NCI-H1092 (cell line): Measurements from ENCODE around the gene RFXANK.
A peak's percentile ranks its signal among the peaks of the same experiment; 100 is the strongest.
"Not testable (repeated sequence)": the region's sequence is repeated elsewhere in the genome, so short reads cannot be mapped to it uniquely, and the experiment has no call there.

Experiments
- DNase-seq: peaks from one replicate; lab custom pipeline; 2025; lab: John Stamatoyannopoulos, UW

Gene RFXANK

DNA sequence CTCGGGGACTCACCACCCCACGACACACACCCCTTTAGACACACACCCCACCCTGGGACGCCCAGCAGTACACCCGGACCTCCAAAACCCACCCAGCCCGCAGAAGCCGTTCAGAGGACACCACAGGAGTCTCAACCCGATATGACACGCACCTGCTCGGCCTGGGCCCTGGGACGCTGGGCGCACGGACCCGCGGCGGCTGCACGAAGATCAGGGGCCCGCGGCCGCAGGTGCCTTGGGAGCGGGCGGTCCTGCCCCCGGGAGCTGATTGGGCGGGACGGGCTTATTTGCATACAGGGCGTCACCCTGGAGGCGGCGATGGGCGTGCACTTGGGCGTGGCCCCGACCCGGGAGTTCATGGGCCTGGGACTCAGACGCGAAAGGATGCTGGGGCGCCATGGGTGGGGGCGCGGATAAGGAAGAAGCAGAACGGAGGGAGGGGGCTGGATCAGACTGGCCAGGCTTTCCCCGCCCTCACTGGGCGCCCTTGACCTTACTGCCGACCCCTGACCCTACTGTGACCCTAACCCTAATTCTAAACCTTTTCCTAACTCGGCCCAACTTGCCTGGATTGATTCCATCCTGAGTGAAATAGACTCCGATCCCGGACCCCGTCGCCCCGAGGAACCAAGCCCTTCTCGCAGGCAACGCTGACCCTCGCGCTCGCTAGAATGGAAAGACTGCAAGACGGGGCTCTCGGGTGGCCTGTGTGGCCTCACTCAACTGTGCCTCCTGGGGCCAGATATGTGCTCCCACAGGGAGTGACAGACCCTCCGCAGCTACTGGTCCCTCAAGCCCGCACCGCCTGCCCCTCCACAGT lies 21.8 kb upstream of the RFXANK start, which contains the start of gene MEF2B:
TSS of gene MEF2B (minus strand) at position 211 of the 820 bp plus-strand sequence. CDS start 19,528 bp downstream, outside the sequence.
- peak; percentile 42 for DNase-seq

DNA sequence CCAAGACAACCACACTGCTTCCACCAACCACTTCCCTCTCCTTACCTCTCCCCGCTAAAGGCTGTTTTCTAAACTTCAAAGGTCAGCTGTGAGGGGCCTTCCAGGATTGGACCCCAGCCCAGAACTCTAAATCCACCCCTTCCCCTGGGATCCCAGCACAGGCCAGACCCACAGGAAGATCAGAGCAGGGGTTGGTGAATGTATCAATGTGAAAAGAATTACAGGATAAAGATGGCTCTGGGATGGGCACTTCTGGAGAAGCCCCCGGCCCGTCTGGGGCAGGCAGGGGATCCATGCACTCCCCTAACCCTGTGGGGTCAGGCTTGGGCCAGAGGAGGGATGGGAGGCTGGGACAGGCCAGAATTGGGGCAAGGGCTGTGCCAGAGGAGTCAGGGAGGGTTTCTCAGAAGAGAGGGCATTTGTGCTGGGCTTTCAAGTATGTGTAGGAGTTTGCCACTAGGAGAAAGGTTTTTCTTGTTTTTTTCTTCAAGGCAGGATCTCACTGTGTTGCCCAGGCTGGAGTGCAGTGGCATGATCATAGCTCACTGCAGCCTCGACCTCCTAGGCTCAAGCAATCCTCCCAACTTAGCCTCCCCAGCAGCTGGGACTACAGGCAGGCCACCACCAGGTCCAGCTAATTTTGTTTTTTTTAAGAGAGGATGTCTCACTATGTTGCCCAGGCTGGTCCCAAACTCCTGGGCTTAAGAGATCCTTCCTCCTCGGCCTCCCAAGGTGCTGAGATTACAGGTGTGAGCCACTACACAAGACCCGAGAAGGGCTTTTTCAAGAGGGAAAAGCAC lies 21.0 kb upstream of the RFXANK start:
- DNase-seq, result no peak

DNA sequence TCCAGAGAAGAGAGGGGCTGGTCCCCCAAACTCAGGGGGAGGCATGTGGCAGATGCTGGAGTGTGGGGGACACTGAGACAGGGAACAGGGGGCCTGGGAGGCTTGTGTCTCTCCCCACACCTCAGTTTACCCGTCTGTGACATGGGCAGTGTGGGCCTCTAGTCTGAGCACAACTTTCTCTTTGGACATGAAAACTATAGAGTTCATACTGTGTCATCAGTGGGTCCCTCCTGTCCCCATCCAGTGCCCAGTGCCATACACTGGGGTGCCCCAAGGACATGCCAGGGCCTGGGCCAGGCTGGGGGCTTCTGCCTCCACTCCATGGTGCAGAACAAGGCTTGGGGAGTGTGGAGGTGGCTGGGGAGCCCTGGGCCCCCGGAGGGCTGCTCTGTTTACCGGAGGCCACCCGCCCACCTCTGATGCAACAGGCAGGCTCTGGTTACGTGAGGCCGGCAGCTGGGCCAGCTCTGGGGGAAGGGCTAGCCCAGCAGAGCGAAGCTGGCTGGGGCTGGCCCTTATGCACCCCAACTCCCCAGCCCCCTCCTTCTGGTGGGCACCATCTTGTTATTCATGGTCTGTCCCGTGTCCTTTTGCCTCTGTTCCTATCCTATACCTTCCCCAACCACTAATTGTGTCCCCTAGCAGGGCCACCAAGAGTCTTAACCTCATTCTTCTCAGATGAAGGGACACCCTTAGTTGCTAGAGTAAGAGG lies 20.1 kb upstream of the RFXANK start:
- no peak for DNase-seq

DNA sequence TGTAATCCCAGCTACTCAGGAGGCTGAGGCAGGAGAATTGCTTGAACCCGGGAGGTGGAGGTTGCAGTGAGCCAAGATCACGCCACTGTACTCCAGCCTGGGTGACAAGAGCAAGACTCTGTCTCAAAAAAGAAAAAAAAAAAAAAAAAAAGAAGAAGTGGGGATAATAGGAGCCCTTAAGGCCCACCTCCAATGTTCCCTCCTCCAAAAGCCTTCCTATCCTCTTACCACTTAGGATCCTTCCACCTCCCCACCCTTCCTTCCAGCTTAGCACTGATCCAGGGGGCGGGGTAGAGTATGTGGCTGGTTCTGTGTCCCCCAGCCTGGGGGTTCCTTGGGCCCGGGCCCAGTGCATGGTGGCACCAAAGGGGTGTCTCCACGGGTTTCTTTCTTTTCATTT lies 18.8 kb upstream of the RFXANK start:
- DNase-seq, result not testable (repeated sequence)

DNA sequence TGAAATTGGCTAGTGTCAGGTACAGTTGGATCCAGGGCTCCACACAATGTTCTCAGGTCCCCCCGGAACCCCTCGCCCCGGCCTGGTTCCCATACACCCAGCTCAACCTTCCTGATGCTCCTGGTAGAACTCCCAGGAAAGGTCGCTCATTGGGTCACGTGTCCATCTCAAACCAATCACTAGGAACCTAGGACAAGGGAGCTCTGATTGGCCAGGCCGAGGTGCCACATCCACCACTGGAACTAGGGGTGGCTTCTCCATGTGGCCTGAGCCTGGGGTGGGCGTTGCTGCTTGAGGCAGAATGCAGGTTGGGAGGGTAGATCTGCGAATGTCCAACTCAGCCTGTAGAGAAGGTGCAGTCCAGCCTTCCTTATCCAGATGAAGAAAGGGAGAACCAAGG lies 15.1 kb upstream of the RFXANK start:
- DNase-seq, result no peak

DNA sequence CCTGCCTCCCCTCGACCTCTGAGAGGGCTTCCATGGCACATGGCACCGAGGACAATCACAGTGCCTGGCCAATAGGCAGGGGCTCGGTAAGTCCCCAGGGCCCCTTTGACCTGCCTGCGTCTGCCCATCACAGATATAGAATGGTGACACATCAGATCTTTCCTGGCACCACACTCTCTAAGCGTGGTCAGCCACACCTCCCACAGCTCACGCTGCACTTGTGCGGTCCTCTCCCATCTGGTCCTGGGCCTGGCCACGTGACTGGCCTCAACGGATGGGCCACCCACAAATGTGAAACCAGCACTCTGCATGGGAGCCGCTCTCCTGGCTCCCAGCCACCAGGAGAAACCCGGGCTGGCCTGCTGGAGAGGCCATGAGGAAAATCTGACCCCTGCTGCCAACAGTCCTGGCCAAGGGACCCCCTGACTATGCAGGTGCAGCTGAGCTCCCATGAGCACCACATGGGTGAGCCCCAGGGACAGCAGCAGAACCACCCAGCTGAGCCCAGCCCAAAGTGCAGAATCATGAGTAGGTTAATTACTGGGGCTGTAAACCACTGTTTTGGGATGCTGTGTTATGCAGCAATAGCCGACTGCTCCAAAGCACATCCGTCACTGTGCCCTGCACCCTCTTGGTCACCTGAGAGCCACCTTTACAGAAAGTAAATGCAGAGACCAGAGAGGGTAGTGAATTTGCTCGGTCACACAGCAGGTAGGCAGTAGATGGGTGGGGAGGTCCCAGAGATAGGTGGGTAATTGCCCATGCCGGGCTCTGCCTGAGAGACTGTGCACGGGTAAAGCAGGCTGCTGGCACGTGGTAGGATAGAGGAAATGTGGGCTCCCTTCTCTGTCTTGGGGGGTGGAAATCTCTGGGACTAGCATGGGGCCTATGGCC lies 12.3 kb upstream of the RFXANK start:
- no peak for DNase-seq

DNA sequence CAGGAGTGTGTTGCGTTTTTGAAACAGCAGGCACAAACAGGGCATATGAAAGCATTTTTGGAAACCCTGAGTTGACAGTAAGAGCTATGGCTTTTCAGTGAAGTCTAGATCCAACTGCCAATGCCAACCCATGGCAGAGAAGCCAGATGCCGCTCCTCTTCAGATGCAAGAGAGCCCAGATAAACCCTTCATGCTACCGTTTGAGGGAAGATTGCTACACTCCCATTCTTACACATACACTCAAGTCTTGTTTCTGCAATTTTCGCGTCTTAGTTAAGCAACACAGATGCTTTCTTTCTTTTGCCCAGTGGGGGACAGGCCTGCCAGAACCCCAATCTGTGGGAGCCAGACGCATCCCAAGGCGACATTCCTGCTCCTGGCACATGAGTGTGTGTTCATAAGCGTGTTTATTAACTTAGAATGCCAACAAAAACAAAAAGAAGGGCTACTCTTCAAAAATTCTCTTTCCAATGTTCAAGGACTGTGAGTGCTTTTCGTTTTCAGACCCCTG lies 10.5 kb upstream of the RFXANK start:
- DNase-seq, result no peak

DNA sequence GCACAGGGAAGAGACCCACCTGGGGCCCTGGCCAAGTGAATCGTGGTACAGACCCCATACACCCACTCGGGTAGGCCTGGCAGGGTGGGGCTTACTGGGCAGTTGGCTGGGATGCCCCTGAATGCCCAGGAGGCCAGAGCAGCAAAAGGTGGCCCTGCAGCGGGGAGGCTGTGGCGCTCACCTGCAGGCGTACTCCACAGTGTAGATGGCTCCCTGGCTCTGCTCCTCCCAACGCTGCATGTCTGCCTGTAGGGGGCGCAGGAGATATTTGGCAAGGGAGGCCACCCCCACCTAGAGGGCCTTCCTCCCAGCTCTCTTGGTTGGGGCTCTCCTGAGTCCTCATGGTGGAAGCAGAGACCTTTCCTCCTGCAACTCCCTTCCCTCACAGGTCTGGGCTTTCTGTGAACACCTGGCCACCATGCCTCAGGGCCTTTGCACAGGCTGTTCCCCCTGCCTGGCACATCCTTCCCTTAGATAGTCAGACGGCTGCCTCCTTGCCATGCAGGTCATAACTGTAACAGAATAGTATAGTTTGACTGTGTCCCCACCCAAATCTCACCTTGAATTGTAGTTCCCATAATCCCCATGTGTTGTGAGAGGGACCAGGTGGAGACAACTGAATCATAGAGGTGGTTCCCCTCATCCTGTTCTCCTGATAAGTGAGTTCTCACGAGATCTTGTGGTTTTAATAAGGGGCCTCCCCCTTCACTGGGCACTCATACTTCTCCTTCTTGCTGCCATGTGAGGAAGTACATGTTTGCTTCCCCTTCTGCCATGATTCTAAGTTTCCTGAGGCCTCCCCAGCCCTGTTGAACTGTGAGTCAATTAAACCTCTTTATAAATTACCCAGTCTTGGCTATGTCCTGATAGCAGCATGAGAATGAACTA lies 6.0 kb upstream of the RFXANK start:
- peak; percentile 13 for DNase-seq

DNA sequence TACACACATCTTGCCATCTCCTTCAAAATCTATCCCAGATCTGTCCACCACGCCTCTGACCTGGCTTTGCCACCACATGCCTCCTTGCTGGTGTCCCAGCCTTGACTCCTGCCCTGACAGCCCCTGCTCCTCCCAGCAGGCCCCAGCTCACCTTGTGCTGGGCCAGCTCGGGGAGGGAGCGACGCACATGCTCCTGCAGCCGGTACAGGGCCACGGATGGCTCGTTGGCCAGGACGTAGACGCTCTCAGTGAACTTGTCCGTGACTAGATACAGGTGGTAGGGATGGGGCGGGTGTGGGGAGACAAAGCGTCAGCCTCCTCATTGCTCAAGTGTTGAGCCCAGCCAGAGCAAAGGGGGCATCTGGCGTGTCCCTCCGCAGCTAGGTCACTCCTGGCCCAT lies 5.3 kb upstream of the RFXANK start:
- no peak for DNase-seq

DNA sequence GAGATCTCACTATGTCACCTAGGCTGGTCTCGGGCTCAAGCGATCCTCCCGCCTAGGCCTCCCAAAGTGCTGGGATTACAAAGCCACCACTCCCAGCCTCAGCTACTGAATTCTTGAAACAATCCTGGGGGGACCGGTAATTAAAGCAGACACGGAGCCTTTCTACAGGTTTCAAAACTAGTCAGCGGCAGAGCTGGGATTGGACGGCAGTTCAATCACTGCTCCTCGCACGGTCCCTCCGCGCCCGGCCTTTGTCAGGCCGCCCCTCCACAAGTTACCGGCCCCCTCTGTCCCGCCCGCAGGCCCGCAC lies 335 bp upstream of the RFXANK start:
- no peak for DNase-seq

DNA sequence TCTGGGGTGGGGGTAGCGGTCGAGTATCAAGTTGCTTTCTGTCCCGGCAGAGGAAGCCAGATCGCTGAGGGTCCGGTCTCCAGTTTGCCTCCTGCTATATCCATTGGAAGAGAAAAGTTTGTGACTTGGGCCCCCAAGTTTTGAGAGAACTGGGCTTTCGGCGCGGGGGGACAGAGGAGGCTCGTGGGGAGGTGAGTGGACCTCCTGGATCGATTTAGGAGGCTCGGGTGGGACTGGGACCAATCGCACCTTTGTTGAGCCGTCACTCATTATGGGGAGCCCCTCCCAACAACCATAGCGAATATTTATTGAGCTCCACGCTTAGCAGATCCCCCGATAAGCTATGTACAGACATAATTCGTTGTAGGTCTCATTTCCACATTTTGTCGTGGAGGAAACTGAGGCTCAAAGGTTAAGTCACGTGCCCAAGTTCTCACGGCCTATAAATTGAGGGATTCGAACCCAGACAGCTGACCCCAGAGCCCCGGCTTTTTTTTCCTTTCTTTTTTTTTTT lies 909 bp downstream of the RFXANK start:
- no peak for DNase-seq

DNA sequence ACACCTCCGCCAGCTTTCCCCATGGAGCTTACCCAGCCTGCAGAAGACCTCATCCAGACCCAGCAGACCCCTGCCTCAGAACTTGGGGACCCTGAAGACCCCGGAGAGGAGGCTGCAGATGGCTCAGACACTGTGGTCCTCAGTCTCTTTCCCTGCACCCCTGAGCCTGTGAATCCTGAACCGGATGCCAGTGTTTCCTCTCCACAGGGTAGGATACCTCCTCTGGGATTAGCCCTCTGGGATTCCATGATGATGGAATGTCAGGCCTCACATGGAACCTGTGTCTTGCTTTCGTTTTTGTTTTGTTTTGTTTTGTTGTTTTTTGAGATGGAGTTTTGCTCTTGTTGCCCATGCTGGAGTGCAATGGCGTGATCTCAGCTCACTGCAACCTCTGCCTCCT lies 1.9 kb downstream of the RFXANK start:
- no peak for DNase-seq

DNA sequence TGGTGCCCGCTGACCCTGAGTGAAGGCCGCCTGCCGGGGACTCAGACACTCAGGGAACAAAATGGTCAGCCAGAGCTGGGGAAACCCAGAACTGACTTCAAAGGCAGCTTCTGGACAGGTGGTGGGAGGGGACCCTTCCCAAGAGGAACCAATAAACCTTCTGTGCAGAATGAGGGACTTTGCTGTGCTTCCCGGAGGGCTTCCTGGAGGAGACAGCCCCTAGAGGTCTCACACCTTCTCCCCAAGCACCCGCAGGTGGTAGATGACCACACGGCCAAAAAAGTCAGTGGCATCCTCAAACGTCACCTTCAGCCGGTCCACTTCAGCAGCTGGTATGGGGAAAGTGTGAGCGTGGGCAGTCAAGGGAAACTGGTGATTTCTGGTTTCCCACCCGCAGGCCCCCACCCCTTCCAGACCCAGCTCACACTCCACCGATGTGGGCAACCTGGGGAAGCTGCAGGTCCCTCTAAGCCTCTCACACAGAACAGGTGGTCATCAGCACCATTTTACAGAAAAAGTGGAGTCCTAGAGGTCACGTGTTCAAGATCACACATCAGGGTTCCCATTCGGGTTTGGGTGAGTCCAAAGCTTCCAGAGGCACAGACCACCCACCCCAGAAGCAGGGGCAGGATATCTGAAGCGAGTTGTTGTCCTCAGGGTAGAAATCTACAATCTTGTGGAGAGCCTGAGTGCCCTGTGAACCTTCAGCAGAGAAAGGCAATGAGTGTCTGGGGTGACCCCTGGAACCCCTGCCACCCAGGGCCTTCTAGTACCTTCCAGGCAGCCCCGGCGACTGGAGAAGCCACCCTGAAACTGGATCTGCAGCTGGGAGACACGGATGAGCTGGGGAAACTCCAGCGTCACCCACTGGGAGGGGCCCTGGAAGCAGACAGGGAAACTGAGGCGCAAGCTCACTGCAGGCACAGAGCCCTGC lies 9.9 kb downstream of the RFXANK start:
- no peak for DNase-seq

DNA sequence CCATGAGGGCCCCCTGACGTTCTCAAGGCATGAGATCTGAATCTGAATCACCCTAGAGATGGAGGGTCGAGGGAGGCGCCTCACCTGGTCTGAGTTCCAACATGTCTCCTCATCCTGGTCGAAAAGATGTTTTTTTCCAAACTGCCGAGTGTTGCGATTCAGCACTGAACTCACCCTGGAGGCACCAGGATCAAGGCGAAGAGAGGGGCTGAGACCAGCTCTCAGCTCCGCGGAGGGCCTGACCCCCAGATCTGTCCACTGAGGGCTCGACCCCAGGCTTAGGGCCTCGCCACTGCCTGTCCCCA lies 10.6 kb downstream of the RFXANK start:
- no peak for DNase-seq

DNA sequence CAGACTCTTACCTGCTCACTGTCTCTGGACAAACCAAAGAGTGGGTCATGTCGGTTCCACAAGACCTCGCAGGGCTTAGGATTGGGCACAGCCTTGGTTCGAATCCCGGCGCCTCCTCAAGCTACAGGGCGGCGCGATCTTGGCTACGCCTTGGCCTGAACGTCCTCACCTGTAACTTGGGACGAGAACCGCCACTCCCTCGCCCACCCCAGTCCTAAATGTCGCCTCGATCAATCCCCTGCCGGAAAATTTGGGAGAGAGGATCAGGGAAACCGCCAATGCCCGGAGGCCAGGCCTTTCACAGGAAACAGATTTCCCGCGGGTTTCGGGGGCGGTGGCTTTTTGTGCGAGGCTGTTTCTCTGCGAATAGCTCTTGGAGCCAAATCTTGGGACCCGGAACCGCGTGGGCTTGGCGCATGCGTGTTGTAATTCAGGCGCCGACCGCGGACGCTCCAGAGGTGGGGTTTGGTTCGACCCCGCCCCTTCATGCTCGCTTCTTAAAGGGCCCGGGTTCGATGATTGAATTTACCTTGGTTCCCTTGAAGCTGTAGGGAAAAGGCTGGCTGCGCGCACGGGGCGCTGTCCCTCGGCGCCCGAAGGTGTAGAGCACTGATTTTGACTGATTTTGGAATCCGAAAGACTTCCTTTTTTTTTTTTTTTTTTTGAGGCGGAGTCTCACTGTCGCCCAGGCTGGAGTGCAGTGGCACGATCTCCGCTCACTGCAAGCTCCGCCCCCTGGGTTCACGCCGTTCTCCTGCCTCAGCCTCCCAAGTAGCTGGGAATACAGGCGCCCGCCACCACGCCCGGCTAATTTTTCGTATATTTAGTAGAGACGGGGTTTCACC lies 11.2 kb downstream of the RFXANK start, which contains the start of gene NR2C2AP:
TSS of gene NR2C2AP (minus strand) at position 403 of the 845 bp plus-strand sequence. CDS start at position 49, 354 bp downstream.
- peak; percentile 77 for DNase-seq

DNA sequence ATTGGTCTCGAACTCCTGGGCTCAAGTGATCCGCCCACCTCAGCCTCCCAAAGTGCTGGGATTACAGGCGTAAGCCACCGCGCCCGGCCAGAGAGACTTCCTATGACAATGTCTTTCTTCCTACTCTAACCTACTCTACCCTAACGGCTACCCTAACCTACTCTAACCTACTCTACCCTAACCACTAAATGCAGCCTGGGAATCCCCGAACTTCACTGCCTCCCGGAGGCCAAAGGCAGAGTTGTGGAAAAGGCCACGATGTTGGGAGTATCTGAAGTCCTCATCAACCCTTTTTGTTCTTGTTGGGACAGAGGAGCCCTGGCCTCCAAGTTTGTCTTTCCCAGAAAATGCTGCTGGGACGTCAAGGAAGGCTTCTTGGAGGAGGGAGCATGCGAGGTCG lies 12.1 kb downstream of the RFXANK start:
- DNase-seq, result no peak

DNA sequence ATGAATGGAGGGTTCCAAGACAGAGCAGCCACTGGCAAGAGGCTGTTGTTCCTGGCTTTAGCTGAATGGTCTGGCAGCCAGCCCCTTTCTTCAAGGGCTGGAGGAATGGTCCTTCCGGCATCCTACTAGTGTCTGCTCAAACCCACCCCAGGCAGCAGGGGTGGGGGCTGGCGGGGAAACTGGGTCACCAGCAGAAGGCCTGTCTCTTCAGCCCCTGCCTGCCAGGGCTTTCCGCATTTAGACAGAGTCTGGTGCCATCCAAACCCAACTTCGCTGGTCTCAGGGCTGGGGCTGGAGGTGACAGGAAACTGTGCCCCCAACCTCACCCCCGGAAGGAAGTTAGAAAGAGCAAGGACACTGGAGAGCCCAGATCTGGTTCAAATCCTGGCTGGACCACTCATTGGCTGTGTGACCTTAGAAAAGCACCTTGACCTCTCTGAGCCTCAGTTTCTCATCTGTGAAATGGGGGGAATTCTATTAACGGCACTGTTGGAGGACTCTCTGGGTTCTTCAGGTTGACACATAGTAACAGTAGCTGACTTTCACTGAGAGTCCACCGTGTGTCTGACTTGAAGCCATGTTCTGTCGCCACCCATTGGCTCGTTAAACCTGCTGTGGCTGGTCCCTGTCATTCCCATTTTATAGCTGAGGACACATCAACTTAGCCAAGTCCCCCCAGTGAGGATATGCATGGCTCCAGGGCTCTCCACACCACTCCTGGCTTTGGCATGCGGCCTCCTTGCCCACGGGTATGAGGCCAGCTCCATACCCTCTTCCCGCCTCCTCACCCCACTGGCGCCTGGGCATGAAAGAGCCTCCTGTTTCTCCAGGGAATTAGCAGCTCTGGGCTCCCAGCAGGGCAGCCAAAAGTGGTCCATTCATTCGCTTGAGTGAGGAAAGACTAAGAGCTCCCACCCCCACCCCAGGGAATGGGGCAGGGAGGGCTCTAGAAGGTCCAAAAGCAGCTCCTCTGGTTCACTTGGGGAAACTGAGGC lies 13.7 kb downstream of the RFXANK start:
- DNase-seq, result no peak
